Naive thymus-derived CD4-positive, alpha-beta T cell (primary cell): ENCODE results near the gene ZNF350. TPM values are rescaled to one million over a fixed set of nuclear protein-coding genes. Genes with fewer than 3 reads are reported as not detected.
A peak's percentile ranks its signal among the peaks of the same experiment; 100 is the strongest.
"Not testable (repeated sequence)": the region's sequence is repeated elsewhere in the genome, so short reads cannot be mapped to it uniquely, and the experiment has no call there.

ENCODE experiments used
- ATAC-seq: fragments of 150-1000 bp; cut with Tn5 transposase; 2 replicates; pipeline ENCODE4 v1.10.0; 2021; ENCODE audit warnings: mild to moderate bottlenecking, moderate library complexity
- CTCF ChIA-PET: fragments of 350-600 bp; sonication (Branson Sonifier 250); formaldehyde crosslinking; loops from one replicate; lab custom pipeline; 2021; ENCODE audit warnings: antibody characterized with exemption; lab: Charles Lee
- POLR2A ChIA-PET: fragments of 350-600 bp; sonication (Branson Sonifier 250); formaldehyde crosslinking; loops from one replicate; lab custom pipeline; 2021; ENCODE audit warnings: antibody characterized with exemption, inconsistent platforms; lab: Charles Lee
- DNase-seq, 9 donors: peaks; one replicate each; pipeline versions ENCODE4 v3.0.0 to v3.0.0-alpha.2; 2020 to 2022; ENCODE audit warnings: mixed read lengths in 1 of 9
- H3K27ac ChIP-seq: one replicate; pipeline ENCODE4 v1.7.0; 2013; ENCODE audit warnings: mild to moderate bottlenecking, low read depth, low read length, moderate library complexity
- H3K27me3 ChIP-seq, 2 donors: one replicate each; pipeline ENCODE4 v1.7.0; 2013; ENCODE audit warnings: low read length in 2 of 2, mild to moderate bottlenecking in 2 of 2, moderate library complexity in 2 of 2; ENCODE audit not compliant: control insufficient read depth in 2 of 2, insufficient read depth in 2 of 2
- H3K36me3 ChIP-seq, 3 experiments: 1 replicate in 2 of 3; 2 replicates in 1 of 3; pipeline ENCODE4 v1.7.0; 2013; ENCODE audit warnings: low read length in 3 of 3, mild to moderate bottlenecking in 3 of 3, moderate library complexity in 1 of 3; ENCODE audit not compliant: insufficient read depth in 3 of 3, control insufficient read depth in 2 of 3
- H3K4me1 ChIP-seq, 2 donors: one replicate each; pipeline ENCODE4 v1.7.0; 2013; ENCODE audit warnings: low read length in 2 of 2, mild to moderate bottlenecking in 2 of 2, moderate library complexity in 1 of 2; ENCODE audit not compliant: control insufficient read depth in 2 of 2, insufficient read depth in 2 of 2
- H3K4me3 ChIP-seq: 2 replicates; pipeline ENCODE4 v1.7.0; 2013; ENCODE audit warnings: mild to moderate bottlenecking, low read length
- H3K9me3 ChIP-seq, 3 experiments: 1 replicate in 2 of 3; 2 replicates in 1 of 3; pipeline ENCODE4 v1.7.0; 2013; ENCODE audit warnings: low read length in 3 of 3; ENCODE audit not compliant: control insufficient read depth in 2 of 3
- H3K27ac Mint-ChIP-seq, 9 donors: one replicate each; pipeline ENCODE4 v1.8.0; 2020 to 2022; ENCODE audit warnings: mixed read lengths in 9 of 9, mild to moderate bottlenecking in 8 of 9, moderate library complexity in 5 of 9, inconsistent platforms in 2 of 9
- H3K27me3 Mint-ChIP-seq, 5 donors: one replicate each; pipeline ENCODE4 v1.8.0; 2021 to 2022; ENCODE audit warnings: mixed read lengths in 5 of 5, mild to moderate bottlenecking in 1 of 5
- H3K36me3 Mint-ChIP-seq, 5 donors: one replicate each; pipeline ENCODE4 v1.8.0; 2020 to 2022; ENCODE audit warnings: mixed read lengths in 5 of 5, mild to moderate bottlenecking in 3 of 5, inconsistent platforms in 1 of 5
- H3K4me1 Mint-ChIP-seq, 7 donors: one replicate each; pipeline ENCODE4 v1.8.0; 2020 to 2022; ENCODE audit warnings: mixed read lengths in 7 of 7, mild to moderate bottlenecking in 3 of 7, inconsistent platforms in 1 of 7
- H3K4me3 Mint-ChIP-seq, 10 donors: one replicate each; pipeline ENCODE4 v1.8.0; 2020 to 2022; ENCODE audit warnings: mild to moderate bottlenecking in 10 of 10, mixed read lengths in 10 of 10, moderate library complexity in 6 of 10, inconsistent platforms in 2 of 10
- H3K9me3 Mint-ChIP-seq, 11 donors: one replicate each; pipeline ENCODE4 v1.8.0; 2020 to 2022; ENCODE audit warnings: mixed read lengths in 11 of 11, mild to moderate bottlenecking in 4 of 11, inconsistent platforms in 1 of 11, moderate library complexity in 1 of 11
- intact Hi-C, 2 donors: fragments of 100-400 bp; cut with micrococcal nuclease; formaldehyde crosslinking; loops; one replicate each; pipeline ENCODE4 v1.15.1; 2023
- polyA plus RNA-seq, 2 donors: library from polyadenylated mRNA; unstranded; fragments of 300-500 nt; fragmentation: Illumina TruSeq; gene quantifications; one replicate each; pipeline ENCODE4 v1.2.3, GENCODE V29; 2021
- total RNA-seq, 6 experiments: library from RNA in 5 of 6; stranded (reverse) in 5 of 6; gene quantifications; 1 replicate in 5 of 6; 2 replicates in 1 of 6; pipeline ENCODE4 v1.2.3 and lab custom pipeline; 2021 to 2026

The ZNF350 gene
- total RNA-seq (10 to 100 TPM; 18.1 to 43.7 (median 36.0) TPM), polyA plus RNA-seq (10 to 100 TPM; 19.9 to 26.8 TPM), total RNA-seq (lab: John Stamatoyannopoulos, UW) (30.4 reads per million, percentile 60 among the genes with 10 or more reads in this experiment)

DNA sequence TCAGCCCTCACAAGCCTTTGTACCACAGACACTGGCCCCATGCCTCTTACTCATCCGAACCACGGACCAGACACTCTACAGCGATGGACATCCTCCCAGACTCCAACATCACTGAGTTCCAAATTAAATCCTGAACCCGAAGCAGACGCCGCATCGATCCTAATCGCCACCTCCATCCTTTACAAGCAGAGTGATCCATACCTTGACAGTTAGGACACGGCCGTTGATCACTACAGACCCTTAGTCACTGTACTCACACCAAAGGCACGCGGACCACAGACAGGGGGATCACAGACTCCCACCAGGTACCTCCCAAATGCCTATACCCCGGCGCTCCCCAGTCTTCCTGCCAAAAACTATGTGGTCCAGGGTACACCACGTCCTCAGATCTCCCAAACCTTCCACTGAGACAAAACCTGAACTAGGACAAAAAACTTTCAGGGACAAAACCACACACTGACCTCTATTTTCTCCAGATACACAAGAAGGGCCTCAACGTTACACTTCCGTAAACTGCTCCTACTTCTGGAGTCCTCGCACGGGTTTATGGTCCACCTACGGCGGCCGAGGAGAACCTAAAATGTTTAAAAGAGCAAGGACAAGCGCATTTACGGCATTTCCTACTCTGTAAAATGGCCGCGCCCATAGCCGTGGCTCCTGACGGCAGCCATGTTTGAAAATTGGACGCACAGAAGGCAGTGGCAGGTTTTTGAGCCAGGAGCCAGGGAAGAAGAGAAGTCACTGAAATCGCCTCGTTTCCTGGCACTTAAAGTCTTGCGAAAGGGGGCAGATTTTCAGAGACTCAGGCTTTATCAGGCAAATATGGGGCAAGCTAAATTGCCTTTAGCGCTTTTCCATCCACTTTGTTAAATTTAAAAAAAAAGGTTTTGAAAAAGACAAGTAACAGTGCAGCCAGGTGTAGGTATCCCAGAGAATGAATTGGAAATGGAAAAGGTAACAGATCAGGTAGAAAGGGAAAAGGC lies at the start of gene ZNF350:
Gene ZNF350 (minus strand): TSS at position 532 of the 983 bp plus-strand sequence. CDS start 12,480 bp downstream, outside the sequence.
- peaks cover 0 to 15% (median 0%) of the 10 kb centered on the region in 3 experiments for H3K36me3 ChIP-seq
- peaks cover 6 to 10% of the 10 kb centered on the region in 2 donors for H3K4me1 ChIP-seq
- Mint-ChIP-seq H3K4me1 (peaks cover 10 to 33% (median 20%) of the 10 kb centered on the region in 7 donors), H3K36me3 (peaks cover 26 to 67% (median 53%) of the 10 kb centered on the region in 5 donors), H3K27ac (peak within 1 kb of the TSS; percentile 91 to 98 (median 94)), H3K9me3 (peaks cover under 1 to 90% (median 65%) of the 10 kb centered on the region in 11 donors), H3K4me3 (peak within 1 kb of the TSS; percentile 93 to 99 (median 96)), H3K27me3 (no peaks in the 10 kb centered on the region)
- DNase-seq (peak; percentile 61 to 94 (median 89)), ATAC-seq (peak; percentile 100)
- H3K9me3 ChIP-seq: peaks cover 4 to 67% (median 19%) of the 10 kb centered on the region in 3 experiments
- H3K4me3 ChIP-seq: peak within 1 kb of the TSS; percentile 89
- ChIA-PET CTCF (no interaction called here), POLR2A (interaction anchor here (0.6 to 1.4 kb wide), 2 partner anchors 60 to 62 kb away, joined by 3 to 4 read pairs; no protein-coding TSS in a partner anchor)
- intact Hi-C loops: loop anchor here (1.0 to 2.0 kb wide), 10 partner anchors 22 to 203 kb away; partner anchors contain the start of genes ZNF613 (in 2 of the 2), ZNF614 (in 2 of the 2), ZNF615 (in 2 of the 2) and ZNF616 (in 1 of the 2)
- H3K27me3 ChIP-seq: no peaks in the 10 kb centered on the region
- peak within 1 kb of the TSS; percentile 82 for H3K27ac ChIP-seq

DNA sequence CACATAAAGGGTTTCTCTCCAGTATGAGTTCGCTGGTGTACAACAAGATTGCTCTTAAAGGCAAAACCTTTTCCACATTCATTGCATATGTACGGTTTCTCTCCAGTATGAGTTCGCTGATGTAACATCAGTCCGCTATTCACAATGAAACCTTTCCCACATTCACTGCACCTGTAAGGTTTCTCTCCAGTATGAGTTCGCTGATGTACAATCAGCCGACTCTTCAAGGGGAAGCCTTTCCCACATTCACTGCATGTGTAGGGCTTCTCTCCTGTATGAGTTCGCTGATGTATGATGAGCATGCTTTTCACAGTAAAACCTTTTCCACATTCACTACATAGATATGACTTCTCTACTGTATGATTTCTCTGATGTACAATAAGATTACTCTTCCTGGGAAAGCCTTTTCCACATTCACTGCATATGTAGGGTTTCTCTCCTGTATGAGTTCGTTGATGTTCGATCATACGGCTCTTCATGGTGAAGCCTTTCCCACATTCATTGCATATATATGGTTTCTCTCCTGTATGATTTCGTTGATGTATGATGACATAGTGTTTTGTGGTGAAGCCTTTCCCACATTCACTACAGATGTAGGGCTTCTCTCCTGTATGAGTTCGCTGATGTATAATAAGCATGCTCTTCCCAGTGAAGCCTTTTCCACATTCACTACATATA lies 47.5 kb upstream of the ZNF350 start:
- no peak overlapping the region for H3K4me3 Mint-ChIP-seq
- ATAC-seq: no peak
- Histone ChIP-seq H3K4me3 (peak overlapping the region; percentile 24), H3K9me3 (peaks cover 27 to 86% (median 43%) of the 10 kb centered on the region in 3 experiments), H3K36me3 (peaks cover 45 to 51% (median 46%) of the 10 kb centered on the region in 3 experiments), H3K27ac (no peak overlapping the region), H3K27me3 (no peaks in the 10 kb centered on the region), H3K4me1 (no peaks in the 10 kb centered on the region)
- H3K4me1 Mint-ChIP-seq: no peaks in the 10 kb centered on the region
- no peaks in the 10 kb centered on the region for H3K27me3 Mint-ChIP-seq
- H3K9me3 Mint-ChIP-seq: peaks cover 4 to 93% (median 65%) of the 10 kb centered on the region in 11 donors
- H3K36me3 Mint-ChIP-seq: peaks cover 37 to 84% (median 54%) of the 10 kb centered on the region in 5 donors
- ChIA-PET CTCF (no interaction called here), POLR2A (no interaction called here)
- no peak for DNase-seq
- H3K27ac Mint-ChIP-seq: no peak overlapping the region
- intact Hi-C loops: no loop called here

DNA sequence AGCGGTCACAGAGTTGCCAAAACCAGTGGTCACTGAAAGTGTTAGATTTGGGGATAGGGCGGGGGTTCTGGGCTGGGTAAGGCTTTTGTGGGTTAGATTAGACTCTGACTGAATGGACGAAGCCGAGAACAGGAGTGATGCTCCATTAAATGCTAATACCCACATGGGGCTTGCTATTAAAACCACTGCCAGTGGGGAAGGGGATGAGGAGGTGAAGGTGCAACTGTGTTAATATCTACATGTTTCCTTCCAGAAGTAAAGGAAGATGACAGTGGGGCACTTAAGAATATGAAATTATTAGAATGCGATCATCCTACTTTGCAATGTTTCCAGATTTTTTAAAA lies 42.1 kb upstream of the ZNF350 start:
- ATAC-seq (peak; percentile 15), DNase-seq (no peak)
- H3K36me3 Mint-ChIP-seq: peaks cover 27 to 81% (median 45%) of the 10 kb centered on the region in 5 donors
- POLR2A ChIA-PET: interaction anchor here (0.7 to 2.9 kb wide), 5 partner anchors 20 to 1171 kb away, joined by 3 to 25 read pairs (median 5); partner anchors contain the start of genes PPP2R1A, ZNF432 and ZNF615
- peaks cover 8 to 49% (median 25%) of the 10 kb centered on the region in 3 experiments for H3K9me3 ChIP-seq
- H3K4me3 ChIP-seq: peak overlapping the region; percentile 89
- CTCF ChIA-PET: no interaction called here
- peak overlapping the region; percentile 91 to 99 (median 96) for H3K27ac Mint-ChIP-seq
- H3K4me3 Mint-ChIP-seq: peak overlapping the region; percentile 89 to 99 (median 96)
- H3K27ac ChIP-seq: peak overlapping the region; percentile 90
- peaks cover 6 to 35% (median 31%) of the 10 kb centered on the region in 7 donors for H3K4me1 Mint-ChIP-seq
- intact Hi-C loops: loop anchor here (1.0 to 5.0 kb wide), 11 partner anchors 20 to 1169 kb away; partner anchors contain the start of genes ZNF350 (in 2 of the 2), ZNF432 (in 2 of the 2), ZNF613 (in 2 of the 2) and ZNF615 (in 2 of the 2)
- peaks cover 12 to 16% of the 10 kb centered on the region in 2 donors for H3K4me1 ChIP-seq
- H3K27me3 Mint-ChIP-seq: no peaks in the 10 kb centered on the region
- peaks cover 5 to 90% (median 51%) of the 10 kb centered on the region in 11 donors for H3K9me3 Mint-ChIP-seq
- H3K27me3 ChIP-seq: no peaks in the 10 kb centered on the region
- H3K36me3 ChIP-seq: peaks cover 8 to 28% (median 14%) of the 10 kb centered on the region in 3 experiments

DNA sequence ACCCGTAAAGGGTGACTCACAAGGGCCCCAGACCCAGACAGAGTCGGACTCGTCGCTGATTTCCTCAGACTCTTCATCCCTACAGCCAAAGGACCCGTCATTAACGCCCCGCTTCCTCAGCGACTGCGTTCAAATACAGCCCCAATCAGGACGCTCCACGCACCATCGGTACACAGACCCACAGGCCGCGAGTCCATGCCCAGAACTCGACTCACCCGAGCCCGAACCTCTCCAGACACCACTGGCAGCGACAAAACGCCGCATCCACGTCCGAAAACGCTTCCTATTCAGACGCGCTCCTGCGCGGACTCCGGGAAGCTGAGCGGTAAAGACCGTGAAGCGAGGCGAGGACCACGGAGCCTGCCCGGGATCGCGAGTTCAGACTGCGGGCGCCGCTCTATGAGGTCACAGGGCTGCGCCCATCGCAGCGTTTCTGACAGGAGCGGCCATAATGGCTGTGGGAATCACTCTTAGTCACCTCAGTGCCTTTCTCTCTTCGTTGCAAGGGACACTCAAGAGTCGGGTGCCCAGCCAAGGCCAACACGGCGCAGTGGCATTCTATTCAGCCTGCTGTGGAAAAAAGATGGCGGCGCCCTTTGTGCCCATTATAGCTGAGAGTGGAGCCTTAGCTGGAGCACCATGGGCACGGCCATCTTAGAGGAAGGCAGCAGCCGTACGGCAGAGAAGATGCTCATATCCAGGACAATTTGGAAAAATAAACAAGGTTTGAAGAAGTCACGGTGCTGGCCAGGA lies 41.6 kb upstream of the ZNF350 start, which contains the start of gene ZNF614:
Gene ZNF614 (minus strand): TSS at position 353 of the 753 bp plus-strand sequence. CDS start 2,634 bp downstream, outside the sequence.
- H3K4me1 Mint-ChIP-seq: peaks cover 6 to 35% (median 31%) of the 10 kb centered on the region in 7 donors
- H3K27ac ChIP-seq: peak within 1 kb of the TSS; percentile 90
- peak within 1 kb of the TSS; percentile 89 for H3K4me3 ChIP-seq
- intact Hi-C loops: loop anchor here (1.0 to 5.0 kb wide), 11 partner anchors 20 to 1169 kb away; partner anchors contain the start of genes ZNF350 (in 2 of the 2), ZNF432 (in 2 of the 2), ZNF613 (in 2 of the 2) and ZNF615 (in 2 of the 2)
- H3K36me3 ChIP-seq: peaks cover 12 to 33% (median 19%) of the 10 kb centered on the region in 3 experiments
- peak within 1 kb of the TSS; percentile 91 to 99 (median 96) for H3K27ac Mint-ChIP-seq
- DNase-seq (peak; percentile 80 to 95 (median 89)), ATAC-seq (peak; percentile 93)
- H3K36me3 Mint-ChIP-seq: peaks cover 27 to 81% (median 51%) of the 10 kb centered on the region in 5 donors
- H3K4me1 ChIP-seq: peaks cover 12 to 16% of the 10 kb centered on the region in 2 donors
- POLR2A ChIA-PET: interaction anchor here (0.7 to 2.9 kb wide), 5 partner anchors 20 to 1171 kb away, joined by 3 to 25 read pairs (median 5); partner anchors contain the start of genes PPP2R1A, ZNF432 and ZNF615
- H3K27me3 ChIP-seq: no peaks in the 10 kb centered on the region
- H3K27me3 Mint-ChIP-seq: no peaks in the 10 kb centered on the region
- CTCF ChIA-PET: no interaction called here
- H3K9me3 ChIP-seq: peaks cover 5 to 49% (median 24%) of the 10 kb centered on the region in 3 experiments
- H3K4me3 Mint-ChIP-seq: peak within 1 kb of the TSS; percentile 89 to 99 (median 96)
- H3K9me3 Mint-ChIP-seq: peaks cover 5 to 90% (median 50%) of the 10 kb centered on the region in 11 donors

DNA sequence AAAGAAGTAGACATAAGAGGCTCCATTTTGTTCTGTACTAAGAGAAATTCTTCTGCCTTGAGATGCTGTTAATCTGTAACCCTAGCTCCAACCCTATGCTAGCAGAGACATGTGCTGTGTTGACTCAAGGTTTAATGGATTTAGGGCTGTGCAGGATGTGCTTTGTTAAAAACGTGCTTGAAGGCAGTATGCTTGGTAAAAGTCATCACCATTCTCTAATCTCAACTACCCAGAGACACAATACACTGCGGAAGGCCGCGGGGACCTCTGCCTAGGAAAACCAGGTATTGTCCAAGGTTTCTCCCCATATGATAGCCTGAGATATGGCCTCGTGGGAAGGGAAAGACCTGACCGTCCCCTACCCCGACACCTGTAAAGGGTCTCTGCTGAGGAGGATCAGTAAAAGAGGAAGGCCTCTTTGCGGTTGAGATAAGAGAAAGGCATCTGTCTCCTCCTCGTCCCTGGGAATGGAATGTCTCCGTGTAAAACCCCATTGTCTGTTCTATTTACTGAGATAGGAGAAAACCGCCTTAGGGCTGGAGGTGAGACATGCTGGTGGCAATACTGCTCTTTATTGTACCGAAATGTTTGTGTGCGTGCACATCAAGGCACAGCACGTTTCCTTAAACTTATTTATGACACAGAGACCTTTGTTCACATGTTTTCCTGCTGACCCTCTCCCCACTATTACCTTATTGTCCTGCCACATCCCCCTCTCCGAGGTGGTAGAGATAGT lies 39.8 kb upstream of the ZNF350 start:
- Mint-ChIP-seq H3K9me3 (peaks cover 5 to 87% (median 54%) of the 10 kb centered on the region in 11 donors), H3K4me3 (peak overlapping the region in 8 of 10 donors; percentile 89 to 99 (median 96)), H3K4me1 (peaks cover 8 to 35% (median 31%) of the 10 kb centered on the region in 7 donors), H3K36me3 (peaks cover 32 to 84% (median 63%) of the 10 kb centered on the region in 5 donors)
- H3K4me3 ChIP-seq, DNase-seq, CTCF ChIA-PET, H3K27ac Mint-ChIP-seq, H3K27me3 ChIP-seq, H3K27ac ChIP-seq, H3K27me3 Mint-ChIP-seq, ATAC-seq: not testable (repeated sequence)
- intact Hi-C loops: loop anchor here in 1 of 2 donors (5.0 kb wide), 2 partner anchors 576 to 1171 kb away; no protein-coding TSS in a partner anchor
- H3K36me3 ChIP-seq: peaks cover 19 to 47% (median 20%) of the 10 kb centered on the region in 3 experiments
- peaks cover 12 to 16% of the 10 kb centered on the region in 2 donors for H3K4me1 ChIP-seq
- POLR2A ChIA-PET: interaction anchor here (2.8 to 2.9 kb wide), 2 partner anchors 18 to 22 kb away, joined by 13 to 25 read pairs; partner anchors contain the start of genes ZNF432 and ZNF615
- peaks cover 4 to 45% (median 13%) of the 10 kb centered on the region in 3 experiments for H3K9me3 ChIP-seq
